ENCODE measurements around the gene MAN1C1.
"Not testable (repeated sequence)": the region's sequence is repeated elsewhere in the genome, so short reads cannot be mapped to it uniquely, and the experiment has no call there.

MAN1C1 gene

DNA sequence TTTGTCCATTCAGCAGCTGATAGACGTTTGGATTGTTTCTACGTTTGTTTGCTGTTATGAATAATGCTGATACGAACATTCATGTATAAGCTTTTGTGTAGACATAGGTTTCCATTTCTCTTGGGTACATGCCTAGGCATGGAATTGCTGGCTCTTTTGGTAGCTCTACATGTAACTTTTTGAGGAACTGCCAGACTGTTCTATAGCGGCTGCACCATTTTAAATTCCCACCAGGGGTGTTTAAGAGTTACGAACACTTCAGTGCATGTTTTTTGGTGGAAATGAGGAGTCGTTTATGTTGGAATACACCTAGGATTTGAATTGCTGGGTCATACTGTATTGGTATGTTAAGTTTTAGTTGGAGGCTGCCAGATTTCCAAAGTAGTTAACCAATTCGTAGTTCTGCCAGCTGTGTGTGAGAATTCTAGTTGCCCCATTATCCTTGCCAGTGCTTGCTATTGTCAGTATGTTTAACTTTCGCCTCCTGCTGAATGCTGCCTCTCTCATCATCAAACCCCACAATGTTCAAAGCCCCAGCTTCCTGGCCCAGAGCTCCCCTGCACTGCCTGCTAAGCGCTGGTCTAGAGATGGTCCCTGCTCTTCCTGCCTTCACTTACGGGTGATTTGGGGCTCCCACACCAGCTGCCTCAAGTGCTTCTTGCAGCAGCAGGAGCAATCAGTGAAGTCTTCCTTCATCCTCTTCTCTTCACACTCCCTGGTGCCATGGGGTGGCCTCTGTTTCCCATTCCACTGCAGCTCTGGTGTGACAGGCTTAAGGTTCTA is 81.0 kb downstream of the MAN1C1 start:
- DNase-seq (ENCODE audit: low read depth in 2 of 2): no peak

DNA sequence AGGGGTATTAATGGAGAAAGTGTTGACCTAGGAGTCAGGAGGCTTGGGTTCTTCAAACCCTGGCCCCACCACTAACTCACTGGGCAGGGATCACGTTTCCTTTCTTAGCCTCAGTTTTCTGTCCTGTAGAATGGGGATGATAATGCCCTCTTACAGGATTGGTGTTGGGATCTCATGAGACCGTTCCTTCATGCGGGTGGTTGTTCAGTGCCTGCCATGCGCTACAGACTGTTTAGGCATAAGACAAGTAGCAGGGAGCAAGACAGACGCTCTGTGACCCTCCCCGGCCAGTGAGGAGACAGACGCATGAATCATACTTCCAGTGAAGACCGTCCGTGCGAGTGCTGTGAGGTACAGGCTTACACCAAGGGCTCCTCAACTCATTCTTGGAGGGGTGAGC is 81.7 kb downstream of the MAN1C1 start:
- no peak for DNase-seq (ENCODE audit: low read depth in 2 of 2)

DNA sequence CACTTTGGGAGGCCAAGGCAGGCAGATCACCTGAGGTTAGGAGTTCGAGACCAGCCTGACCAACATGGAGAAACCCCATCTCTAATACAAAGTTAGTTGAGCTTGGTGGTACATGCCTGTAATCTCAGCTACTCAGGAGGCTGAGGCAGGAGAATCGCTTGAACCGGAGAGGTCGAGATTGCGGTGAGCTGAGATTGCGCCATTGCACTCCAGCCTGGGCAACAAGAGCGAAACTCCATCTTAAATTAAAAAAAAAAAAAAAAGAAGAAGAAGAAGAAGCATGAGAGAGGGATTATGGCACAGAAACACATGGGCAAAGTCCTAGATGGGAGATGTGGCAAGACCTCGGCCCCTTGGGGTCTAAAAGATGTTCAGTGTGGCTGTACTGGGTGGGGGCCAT is 82.5 kb downstream of the MAN1C1 start:
- not testable (repeated sequence) for DNase-seq (ENCODE audit: low read depth in 2 of 2)

DNA sequence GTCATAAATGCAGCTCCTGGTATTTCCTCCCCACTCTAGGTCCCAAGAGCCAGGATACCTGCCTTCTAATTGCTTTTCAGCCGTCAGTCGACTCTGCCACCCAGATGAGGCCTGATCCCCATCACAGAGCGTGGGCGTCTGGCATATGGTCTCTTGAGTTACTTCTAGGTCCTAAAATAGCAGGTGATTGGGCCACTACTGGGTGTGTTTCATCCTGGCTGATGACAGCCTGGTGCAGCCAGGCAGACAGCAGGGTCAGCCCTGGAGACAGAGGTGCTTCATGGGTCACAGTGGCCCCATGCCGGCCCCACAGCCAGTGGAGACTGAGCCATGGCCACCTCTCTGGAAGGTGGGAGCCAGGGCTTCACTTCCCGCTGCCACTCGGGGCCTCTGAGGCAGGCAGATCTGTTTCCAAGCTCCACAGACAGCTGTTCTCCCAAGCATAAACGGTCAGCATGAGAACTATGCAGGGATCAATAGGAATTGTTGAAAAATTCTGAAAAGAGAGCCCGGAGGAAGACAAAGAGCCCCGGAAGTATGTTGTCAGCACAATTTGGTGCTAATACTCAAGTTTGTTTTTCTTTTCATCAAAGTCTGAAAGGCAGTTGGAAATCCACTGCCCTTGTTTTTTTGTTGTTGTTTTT is 83.0 kb downstream of the MAN1C1 start:
- no peak for DNase-seq (ENCODE audit: low read depth in 2 of 2)

DNA sequence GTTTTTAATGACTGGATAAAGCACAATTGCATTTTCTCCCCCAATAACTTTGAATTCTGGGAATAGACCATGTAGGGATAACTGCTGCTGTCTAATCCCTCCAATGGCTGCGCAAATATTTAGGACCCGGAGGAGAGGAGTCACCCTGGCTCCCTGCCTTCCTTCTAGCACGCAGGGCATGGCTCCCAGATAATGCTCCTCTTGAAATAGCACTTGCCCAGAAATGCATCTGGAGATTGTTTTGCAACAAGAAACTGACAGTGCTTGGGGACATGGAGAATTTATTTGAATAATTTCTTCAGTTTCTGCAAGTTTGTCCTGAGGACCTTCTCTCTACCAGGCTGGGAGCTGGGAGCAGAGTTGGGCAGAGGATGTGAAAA is 83.5 kb downstream of the MAN1C1 start:
- peak in 1 of 2 experiments; percentile 33 for DNase-seq (ENCODE audit: low read depth in 2 of 2)

DNA sequence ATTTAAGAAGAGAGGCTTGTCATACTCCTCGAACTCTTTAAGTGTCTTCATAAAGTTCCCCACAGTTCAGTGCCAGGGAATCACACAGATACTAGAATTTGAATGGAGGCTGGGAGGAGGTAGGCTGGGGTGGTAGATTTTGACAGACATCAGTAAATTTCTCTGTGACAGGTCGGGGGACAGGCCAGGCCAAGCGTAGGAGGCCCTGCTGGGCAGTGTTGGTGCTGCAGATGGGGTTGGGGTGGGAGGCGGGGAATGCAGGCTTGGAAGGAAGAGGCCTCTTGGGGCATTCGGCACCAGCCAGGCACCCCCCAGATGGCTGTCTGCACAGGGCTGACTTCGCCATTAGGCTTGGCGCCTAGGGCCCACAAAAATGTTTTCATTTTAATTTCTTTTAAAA is 84.0 kb downstream of the MAN1C1 start:
- DNase-seq (ENCODE audit: low read depth in 2 of 2): no peak

DNA sequence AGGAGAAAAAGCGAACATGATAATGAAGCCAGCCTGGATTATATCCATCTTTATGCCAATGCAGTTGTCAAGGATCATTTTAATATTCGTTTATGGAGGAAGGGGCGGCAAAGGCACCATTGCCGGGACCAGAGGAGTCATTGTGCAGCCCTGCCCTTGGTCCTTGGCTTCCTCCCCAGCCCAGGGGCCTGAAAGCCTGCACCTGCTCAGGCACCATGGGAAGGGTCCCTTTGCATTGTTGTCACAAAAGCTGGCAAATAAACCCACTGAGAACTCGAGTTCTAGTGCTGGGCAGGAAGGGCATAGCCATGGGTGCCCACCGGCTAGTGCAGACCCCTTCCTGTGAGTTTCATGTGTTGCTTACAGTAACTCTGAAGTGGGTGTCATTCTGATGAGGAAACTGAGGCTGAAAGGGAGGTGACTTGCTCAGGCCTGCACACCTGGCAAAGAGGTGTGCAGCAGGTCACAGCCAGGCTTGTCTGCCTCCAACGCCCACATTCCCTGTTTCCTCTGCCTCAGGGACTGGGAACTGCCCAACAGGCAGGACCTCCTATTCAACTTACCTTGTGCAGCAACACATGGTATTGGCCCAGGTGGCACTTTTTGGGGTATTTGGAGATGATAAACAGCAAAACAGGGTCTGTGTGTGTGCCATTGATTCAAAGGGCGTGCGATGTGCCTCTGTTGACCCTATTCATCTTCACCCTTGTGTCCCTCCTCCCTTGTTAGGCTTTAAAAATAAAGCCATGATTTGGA is 84.6 kb downstream of the MAN1C1 start:
- DNase-seq (ENCODE audit: low read depth in 2 of 2): no peak

DNA sequence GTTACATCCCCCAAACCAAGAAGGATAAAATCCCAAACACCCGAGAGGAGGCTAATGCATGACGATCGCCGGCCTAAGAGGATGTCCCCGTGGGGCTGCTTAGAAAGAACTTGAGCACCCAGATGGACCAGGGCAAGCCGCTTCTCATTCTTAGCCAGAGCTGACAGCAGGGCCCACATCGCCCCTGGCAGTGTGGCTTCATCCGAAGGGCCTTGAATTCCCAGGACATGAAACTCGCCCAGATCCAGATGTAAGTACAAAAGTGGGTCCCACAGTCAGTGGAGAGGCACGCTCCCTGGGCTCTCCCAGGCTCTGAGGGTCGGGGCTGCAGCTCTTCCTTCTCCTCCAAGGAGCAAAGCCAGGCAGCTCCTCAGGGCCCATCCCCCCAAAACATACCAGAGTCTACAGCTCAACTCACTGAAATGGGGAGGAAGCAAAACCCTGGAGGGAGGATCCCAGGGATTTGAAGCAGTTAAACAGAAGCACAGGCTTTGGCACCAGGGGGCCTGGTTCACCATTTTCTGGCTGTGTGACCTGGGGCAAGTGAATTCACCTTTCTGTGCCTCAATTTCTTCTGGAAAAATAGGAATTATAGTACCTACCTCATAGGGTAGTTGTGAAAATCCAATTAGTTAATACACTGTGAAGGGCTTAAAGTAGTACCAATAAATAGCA is 85.6 kb downstream of the MAN1C1 start:
- peak in 1 of 2 experiments; percentile 39 for DNase-seq (ENCODE audit: low read depth in 2 of 2)

DNA sequence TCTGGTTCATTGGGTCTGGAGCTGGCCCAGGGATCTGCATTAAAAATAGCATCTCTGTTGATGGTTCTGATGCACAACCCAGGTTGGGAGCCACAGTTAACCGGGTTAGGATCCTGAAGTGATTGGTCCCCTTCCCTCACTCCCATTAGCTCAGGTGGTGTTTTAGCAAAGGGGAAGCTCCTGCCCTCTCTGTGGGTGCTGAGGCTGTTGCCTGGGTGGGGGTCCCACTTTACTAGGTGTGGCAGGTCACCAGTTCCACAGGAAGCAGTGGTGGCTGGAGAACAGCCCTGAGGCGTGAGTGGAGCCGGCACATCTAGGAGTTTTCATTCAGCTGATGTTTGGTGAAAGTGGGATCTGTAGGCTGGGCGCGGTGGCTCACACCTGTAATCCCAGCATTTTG is 86.5 kb downstream of the MAN1C1 start:
- no peak for DNase-seq (ENCODE audit: low read depth in 2 of 2)

DNA sequence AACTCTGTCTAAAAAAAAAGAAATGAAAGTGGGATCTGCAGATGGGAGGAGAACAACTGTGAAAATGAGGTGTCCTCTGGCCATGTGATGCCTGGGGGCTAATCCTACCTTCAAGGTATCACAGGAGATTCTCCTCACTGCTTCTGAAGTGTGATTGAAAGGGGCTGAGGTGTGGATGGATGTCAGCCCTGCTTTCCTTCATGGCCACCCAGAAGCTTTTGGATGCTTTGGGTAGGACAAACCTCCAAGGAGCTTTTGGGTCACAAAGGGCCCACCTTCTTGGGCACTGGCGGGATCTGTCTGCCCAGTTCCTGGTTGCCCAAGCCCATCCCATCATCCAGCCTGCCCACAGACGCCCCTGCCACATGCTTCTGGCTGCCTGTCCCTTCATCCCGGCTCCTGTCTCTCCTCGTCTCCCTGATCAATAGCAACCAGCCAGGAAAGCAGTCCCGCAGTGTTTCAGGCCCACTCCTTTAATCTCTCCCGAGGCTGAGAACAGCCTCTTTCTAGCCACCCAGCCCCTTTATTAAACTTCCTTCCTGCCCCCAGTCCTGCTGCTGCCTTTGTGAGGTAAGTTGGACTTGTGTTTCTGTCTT is 87.2 kb downstream of the MAN1C1 start:
- no peak for DNase-seq (ENCODE audit: low read depth in 2 of 2)

DNA sequence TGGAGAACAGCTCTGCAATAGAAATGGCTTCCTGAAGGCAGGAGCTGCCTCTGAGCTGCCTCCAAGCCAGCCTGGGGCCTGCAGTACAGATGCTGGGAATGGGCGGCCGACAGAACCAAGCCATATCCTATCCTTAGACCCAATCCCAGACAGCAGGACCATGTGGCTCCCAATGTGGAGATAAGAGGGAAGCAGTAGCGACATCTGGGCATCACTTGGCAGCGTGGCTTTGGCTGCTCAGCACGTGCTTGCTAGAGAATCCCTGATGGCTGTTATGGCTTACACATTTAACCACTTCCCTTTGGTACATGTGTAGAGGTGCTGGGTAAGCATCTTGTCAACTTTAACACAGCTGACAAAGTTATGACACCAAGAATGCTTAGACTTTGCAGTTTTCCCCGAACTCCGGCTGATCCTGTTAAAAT is 87.7 kb downstream of the MAN1C1 start:
- no peak for DNase-seq (ENCODE audit: low read depth in 2 of 2)

DNA sequence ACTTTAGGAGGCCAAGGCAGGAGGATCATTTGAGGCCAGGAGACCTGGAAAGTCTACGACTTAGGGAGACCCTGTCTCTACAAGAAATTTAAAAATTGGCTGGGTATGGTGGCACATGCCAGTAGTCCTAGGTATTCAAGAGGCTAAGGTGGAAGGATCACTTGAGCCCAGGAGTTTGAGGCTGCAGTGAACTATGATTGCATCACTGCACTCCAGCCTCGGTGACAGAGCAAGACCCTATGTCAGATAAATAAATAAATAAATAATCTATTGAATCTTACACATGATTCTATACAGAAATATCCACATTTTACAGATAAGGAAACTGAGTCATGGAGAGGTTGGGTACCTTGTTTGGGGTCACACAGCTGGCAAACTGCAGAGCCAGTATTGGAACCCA is 89.1 kb downstream of the MAN1C1 start:
- no peak for DNase-seq (ENCODE audit: low read depth in 2 of 2)

DNA sequence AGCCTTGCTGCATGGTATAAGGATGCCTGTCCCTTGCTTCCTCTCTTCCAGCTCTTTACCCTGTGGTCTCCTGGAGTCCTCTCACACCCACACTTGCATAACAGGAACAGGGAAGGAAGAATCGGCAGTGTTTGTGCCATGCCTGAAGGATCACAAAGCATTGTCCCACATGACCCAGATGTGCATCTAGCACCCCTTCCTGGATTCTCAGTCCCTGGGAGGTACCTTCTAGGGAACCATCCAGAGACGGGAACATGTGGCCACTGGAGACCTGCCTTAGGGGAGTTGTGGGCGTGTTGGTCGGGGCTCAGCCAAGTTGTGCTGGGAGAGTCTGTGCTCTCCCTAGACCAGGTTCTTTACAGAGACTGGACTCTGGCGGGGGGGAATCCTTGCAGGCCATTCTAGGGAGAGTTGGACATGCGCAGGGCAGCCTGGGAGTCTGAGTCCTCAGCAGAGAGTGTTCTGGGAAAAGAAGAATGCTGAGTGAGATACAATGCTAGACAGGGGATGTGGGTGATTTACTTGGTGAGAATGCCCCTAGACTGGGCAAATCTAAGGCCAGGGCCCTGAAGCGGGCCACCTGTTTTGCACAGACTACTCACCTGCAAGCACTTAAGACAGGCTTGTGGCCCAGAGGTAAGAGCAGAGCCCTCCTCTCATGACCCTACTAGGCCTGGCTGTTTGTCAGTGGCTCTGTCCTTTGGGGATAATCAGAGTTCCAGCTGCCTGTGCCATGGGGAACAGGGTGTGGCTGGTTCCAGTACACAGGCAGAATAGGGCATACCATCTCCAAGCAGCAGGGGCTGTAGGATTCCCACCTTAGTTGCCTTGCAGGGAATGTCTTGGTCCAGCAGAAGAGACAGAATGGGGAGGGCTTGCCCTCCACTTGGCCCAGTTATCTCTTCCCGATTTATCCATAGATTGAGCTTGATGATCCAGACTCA is 89.8 kb downstream of the MAN1C1 start:
- DNase-seq (ENCODE audit: low read depth in 2 of 2): no peak

DNA sequence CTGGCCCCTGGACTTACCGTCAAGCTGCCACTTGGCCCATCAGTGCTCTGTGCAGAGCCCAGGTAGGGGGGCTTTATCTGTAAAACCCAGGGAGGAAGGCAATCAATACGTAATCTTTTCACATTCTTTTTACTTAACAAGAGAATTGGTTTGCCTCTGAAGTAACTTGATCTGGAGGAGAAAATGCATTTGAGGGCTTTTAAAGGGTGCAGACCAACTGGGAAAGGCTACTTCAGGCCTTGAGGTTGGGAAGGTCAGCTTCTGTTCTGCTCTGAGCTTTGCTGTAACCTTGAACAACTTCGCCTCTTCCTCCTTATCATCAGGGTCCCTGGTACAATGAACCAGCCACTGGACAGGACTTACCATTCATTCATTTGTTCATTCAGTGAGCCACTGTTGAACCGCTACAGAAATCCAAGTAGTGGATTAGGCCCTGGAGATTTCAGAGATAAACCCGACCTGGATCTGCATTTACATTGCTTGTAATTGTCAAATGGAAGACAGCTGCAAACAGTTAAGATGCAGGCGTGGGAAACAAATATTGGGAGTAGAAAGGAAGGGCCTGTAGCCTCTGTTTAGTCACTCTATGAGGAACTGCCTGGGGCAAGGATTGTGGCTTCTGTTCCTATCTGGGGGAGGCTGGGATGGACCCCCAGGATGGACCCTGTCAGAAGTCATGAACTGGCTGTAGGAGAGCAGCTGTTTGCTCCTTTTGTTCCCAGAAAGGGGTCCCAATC is 90.9 kb downstream of the MAN1C1 start:
- DNase-seq (ENCODE audit: low read depth in 2 of 2): peak in 1 of 2 experiments; percentile 41

DNA sequence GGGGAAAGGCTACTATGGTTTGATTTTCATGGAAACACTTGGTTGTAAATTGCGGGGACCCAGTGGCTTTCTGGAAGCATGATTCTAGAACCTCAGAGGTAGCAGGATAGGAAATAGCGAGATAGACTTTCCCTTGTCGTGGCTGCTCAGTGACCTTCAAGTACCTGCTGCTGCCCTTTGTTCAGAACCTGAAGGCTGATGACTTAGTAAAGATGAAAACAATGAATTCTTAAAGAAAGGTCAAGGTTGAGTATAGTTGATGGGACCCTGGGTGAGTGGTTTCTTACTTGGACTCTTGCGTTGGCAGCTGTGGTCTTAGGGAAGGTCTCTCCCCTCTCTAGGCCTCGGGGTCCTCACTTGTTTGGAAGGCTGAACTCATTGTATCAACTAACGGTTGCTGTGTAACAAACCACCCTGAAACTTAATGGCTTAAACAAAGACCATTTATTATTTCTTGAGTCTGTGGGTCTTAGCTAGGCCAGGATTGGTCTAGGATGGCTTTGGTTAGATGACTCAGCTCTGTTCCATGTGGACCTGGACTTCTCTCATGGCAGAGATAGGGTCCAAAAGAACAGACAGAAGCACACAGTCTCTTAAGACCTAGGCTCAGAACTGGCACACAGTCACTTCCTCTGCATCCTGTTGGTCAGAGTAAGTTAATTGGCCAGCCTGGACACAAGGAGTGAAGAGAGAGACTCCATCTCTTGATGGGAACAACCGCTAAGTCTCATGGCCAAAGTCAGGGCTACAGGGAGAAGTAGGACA is 94.2 kb downstream of the MAN1C1 start:
- DNase-seq (ENCODE audit: low read depth in 2 of 2): no peak

DNA sequence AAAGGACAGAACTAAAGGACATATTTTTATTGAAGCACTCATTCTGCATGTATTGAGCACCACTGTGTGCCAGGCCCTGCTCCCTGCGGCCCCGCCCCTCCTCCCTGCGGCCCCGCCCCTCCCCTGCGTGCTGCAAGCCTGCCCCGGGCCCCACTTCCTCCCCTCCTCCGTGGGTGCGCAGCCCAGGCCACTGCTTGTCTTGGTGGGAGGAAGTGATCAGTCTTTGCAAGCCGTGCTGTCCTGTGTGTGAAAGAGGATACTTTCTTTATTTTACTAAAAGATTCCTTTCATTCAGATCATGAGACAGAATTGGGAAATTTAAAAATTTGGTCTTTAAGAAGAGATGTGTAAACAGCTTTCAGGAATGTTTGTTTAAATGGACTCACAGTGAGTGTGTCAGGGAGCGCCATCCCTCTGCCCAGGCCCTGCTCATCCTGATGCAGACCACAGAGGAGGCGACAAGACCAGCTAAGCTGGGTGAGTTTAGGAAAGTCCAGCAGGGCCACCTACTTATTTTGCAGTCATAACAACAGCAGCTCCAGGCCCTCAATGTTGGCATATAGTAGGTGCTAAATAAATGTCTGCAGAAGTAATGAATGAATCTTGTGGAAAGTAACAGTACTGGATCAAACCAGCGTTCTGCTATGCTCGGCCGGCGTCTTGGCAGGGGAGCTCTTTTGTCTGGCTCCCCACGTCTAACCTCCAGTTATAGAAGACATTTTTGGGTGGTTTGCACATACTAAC is 95.1 kb downstream of the MAN1C1 start:
- DNase-seq (ENCODE audit: low read depth in 2 of 2): no peak

DNA sequence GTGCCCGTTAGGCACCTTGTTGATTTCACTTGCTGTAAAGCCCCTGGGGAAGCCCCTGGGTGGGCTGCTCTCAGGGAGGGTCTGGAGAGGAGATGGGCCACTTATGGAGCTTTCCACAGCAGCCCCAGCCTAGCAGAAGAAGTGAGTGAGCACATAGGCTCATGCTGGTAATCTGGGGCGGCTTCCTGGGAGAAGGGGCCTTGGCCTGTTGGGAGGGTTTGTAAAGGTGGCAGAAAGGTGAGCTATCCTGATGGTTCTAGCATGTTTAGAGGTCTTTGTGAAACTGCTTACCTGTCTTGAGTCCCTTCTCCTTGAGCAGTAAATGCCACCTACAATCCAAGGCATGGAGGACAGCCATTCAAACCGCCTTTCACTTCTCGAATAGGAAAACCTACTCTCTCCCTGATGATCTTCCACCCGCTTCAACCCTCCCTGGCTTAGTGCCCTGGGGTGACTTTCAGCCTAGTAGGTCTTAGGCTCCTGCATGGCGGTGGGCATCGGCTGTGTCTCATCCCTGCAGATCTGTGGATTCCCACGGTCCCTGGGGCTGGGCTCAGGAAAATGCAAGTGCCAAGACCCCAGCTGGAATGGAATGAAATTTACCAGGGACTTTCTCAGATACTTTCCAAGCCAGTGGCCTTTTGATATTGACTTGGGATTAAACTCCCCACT is 95.8 kb downstream of the MAN1C1 start:
- DNase-seq (ENCODE audit: low read depth in 2 of 2): no peak

DNA sequence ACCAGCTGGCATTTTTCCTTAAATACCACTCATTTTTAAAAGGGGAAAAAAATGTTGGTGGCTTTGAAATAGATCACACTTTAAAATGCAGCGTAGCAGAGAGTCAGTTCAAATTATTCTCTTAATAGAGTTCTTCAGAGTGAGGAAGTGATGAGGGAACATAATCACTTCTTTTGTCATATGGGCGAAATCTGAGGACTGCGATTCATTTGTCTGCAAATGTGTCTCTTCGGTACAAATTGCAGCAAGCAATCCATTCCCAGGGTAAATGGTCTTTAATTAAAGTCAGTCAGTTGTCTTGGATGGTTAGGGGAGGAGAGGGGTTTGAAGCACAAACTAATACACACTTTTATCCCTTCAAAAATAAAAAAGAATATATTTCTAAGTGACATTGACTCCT is 97.4 kb downstream of the MAN1C1 start:
- DNase-seq (ENCODE audit: low read depth in 2 of 2): no peak

Measured in fibroblast of skin of left quadriceps (primary cell).